GOT3 (cell line): Measurements from ENCODE around the gene PKD1L1.
"Not testable (repeated sequence)": the region's sequence is repeated elsewhere in the genome, so short reads cannot be mapped to it uniquely, and the experiment has no call there.

ENCODE experiments used
- DNase-seq: peaks from one replicate; lab custom pipeline; 2025; ENCODE audit warnings: mixed read lengths; lab: John Stamatoyannopoulos, UW

PKD1L1 gene

DNA sequence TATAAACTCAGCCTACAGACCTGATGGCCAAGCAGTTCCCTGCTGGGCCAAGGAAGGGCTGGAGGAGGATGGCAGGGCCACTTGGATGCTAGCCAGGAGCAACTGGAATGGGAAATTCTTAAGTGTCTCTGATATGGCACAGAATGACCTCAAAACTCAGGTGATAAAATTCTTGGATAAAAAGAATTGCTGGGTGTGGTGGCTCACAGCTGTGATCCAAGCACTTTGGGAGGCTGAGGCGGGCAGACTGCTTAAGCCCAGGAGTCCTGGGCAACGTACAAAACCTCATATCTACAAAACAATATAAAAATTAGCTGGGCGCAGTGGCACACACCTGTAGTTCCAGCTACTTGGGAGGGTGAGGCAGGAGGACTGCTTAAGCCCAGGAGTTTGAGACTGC lies 14.0 kb upstream of the PKD1L1 start:
- DNase-seq, result no peak

DNA sequence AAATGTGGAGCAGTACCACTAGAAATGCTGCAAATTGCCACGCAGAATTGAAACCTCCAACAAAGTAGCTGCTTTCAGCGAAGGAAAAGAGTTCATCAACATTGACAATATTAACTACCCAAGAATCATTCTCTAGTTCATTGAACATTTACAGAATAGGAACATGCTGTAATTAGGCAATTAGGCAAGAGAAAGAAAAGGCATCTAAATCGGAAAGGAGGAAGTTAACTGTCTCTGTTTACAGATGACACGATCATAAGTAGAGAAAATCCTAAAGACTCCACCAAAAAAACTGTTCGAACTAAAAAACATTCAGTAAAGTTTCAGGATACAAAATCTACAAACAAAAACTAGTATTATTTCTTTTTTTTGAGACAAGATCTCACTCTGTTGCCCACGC lies 8.9 kb upstream of the PKD1L1 start:
- DNase-seq, result no peak

DNA sequence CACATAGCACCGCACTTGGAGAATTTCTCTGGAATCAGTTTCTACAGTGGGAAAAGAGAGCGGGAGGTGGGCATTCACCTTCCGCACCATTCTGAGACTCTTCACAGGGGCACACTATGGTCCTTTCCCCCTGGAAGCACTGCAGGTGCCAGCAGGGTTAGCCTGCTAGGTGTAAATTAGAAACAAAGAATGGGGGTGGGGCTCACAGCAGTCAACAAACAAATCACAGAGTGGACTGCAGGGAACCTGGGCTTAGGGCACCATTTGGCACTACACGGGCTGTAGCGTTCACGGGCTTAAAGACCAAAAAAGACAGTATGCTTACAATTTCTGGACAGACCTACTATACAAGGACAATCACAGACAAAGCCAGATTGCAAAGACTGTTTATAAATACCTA lies 8.0 kb upstream of the PKD1L1 start:
- no peak for DNase-seq

DNA sequence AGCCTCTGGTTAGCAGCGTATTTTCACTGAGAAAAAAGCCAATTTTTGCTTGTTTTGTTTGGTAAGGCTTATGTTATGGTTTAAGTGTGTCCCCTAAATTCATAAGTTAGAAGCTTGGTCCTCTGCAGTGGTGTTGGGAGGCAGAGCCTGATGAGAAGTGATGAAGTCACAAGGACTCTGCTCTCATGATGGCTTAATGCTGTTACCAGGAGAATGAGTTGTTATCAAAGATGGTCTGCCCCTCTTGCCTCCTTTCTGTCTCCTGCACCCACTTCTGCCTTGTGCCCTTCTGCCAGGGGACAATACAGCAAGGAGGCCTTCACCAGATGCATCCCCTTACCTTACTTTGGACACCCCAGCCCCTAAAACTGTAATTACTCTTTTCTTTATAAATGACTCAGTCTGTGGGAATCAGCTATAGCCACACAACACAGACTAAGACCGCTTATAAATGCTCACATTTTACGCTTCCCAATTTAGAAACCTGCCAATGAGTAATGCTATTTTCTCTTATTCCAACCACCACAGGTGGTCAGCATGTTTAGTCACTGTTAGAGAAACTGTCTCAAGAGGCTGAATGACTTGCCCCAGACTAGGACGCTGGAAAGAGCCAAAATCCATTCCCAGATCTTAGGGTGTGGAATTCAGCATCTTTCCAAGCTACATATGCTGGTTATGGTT lies 6.1 kb upstream of the PKD1L1 start:
- no peak for DNase-seq

DNA sequence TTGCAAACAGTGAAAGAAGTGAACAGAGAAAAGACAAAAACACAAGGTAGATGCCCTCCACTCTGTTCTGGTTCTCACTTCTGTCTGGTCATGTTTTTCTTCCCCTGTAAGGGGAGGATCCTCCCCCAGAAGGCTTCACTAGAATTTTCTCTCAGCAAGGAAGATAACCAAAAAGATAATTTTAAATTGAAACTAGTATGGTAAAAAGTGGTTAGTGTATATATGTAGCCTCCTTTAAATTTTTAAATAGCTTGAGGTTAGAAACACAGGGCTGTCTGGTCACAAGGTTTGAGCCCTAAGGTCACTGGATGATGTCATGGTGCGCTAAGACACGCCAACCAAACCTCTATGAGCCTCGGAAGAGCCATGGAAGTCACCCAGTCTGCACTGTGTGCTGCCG lies 5.6 kb upstream of the PKD1L1 start:
- no peak for DNase-seq

DNA sequence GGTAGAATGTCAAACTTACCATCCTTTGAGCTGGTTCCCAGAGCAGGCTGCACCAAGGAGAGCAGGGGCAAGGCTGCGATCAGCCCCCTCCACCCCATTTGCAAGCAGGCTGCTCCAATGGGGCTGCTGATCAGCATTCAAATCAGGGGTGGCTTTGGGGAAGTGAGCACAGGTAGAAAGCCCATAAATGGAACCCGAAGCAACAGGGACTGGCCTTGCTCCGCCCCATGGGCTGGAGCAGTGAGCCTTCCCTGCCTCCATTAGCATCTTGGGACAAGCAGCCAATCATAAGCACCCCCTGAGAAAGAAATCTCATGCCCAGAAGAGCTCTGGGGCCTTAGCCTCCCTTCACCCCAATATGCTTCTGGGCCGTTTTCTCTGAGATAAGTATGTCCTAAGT lies 4.0 kb upstream of the PKD1L1 start:
- no peak for DNase-seq

DNA sequence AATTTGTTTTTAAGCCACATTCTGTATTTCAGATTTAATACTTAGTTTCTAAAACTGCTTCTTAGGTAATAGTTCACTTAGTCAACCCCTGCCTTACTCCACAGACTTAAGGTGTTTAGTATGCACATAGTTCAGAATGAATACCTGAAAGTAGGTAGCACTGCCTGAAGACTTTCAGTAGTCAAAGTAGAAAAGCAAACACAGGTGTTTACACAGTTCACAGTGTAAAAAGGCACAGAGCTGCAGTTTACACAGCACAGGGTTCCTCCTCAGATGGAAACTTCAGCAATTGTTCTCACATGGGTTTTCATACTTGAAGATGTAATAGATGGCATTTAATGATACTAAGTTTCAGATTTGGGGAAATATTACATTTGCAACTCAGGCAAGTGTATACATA lies 3.1 kb upstream of the PKD1L1 start:
- DNase-seq, result no peak

DNA sequence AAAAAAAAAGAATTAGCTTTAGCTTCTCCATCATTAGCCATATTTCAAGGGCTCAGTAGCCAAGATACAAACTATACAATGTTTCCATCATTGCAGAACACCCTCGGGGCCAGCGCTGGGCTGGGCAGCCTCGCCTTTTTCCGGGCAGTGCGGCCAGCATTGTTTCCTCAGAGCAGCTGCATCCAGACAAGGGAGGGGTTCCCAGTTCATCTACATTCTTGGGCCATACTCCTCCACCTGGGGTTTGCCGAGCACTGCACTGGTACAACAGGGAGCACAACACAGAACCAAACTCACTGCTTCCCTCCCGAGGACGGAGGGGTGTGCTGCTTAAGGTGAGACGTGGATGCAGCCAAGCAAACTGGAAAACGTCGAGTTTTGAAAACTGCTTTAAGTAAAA lies 2.4 kb upstream of the PKD1L1 start:
- no peak for DNase-seq

DNA sequence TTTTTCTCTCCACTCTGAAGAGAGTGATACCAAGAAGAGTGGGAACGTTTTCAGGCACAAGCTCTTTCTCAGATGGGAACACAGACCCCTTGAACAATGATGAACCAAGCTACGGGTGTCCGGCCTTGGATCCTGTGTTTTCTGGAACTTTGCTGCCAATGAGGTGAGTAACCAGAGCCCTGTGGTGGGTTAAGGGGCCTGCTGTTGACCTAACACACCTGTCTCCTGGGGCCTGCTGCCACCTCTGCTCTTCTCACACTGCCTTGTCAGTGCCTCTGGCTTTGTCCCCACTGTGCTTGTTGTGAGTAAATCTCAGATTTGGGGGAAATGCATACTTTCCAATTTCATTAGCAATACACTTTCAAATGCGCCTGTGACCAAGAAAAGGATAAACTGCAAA lies 1.4 kb upstream of the PKD1L1 start:
- DNase-seq, result no peak

DNA sequence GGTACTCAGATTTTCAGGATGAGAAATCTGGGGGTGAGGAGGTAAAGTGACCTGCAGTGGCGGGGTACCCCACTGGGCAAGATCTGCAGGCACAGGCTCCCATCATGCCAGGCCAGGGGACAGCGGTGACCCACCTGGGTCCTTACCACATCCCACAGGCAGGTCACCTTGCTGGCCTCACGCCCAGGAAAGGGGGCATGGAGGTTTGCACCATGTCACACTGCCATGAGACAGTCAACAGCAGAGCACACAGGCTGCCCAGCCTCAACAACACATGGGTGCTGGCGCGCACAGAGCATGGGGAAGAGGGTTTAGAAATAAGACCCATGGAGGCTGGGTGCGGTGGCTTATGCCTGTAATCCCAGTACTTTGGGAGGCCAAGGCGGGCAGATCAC lies 914 bp downstream of the PKD1L1 start:
- DNase-seq, result no peak

DNA sequence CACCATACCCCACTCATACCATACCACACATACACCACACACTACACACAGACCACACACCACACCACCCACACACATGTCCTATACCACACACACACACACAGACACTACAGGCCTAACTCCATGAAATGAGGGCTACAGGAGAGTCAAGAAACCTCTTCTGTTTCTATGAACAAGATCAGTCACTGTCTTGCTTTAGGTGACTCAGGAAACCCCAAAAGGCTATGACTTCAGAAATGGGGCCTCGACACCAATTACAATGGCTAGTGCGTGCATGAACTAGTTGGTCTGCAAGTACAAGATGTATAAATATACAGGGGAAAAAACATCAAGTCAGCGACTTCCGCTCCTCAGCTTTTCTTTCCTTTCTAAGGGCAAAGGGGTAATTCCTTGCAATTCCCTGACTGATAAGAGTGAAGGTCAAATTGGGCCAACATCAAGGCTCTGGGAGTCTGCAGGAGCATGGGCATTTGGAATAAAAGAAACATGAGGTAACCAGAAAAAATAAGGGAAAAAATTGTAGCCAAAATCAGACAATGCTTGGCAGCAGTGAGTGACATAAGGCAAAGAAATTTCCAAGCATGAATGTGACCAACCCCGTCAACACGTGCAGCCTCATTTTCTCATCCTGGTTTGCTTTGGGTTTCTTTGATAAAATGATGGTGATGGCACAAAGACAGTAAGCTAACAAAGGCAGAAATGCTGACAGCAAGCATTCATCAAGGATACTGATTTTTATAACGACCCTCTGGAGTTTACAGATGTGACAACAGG lies 1.5 kb downstream of the PKD1L1 start:
- no peak for DNase-seq

DNA sequence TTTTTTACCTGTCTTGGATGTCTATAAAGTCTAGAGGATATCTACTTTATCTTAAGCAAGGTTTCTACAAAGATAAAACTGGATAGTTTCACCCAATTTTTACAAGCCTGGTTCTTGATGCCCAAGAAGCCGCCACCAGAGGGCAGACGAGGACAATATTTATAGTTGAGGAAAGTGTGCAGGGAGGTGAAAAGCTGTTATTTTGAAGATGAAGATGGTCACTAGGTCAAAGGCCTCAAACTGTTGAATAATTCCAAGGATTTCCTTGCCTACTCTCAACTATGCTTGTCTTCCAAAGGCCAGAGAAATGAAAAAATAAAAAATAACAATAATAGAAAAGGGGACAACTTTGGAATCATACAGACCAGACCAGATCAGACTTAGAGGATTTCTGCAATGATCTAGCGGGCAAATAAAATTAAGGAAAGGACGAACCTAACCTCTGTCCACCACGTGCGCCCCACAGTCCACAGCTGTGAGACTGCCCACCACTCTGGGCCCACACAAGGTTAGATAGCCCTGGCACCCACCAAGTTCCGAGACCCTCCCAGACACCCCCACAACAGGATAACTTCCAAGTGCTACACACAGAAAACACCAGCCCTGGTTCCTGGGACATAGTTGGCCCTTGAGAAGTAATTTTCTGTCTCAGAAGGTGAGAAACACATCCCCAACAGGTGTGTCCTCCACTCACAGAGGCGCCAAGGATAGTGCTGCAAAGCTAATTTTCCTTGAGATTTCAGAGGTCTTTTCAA lies 2.8 kb downstream of the PKD1L1 start:
- DNase-seq, result no peak

DNA sequence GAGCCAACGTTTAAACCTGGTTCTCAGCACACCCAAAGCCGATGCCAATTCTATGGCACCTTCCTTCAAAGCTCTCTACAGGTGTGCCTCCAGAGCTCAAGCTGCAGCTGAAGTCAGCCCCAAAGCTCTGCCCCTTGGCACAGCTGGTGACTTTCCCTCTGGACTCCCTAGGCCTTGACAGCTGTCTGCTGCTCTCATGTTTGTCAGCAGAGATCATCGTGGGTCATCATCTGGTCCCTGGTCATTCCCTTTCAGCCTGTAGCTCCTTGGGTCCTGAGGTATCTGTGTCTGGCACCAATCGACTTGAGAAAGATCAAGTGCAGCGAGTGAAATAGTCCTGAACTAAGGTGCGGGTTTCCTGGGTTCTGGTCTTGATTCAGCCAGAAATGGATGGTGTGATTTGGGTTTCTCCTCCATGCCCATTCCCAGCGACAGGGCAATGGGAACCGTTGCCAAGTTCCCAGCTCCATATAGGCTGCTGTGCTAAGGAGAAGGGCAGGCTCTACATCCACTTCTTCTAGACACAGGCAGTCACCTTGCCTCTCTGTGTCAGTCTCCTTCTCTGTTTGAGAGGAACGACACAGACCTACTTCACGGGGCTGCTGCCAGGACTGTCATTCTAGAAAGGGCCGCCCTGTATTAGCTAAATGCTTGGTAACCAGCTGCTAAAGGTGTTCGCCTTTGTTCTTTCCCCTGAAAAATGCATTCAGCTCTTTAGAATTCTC lies 3.6 kb downstream of the PKD1L1 start:
- DNase-seq, result no peak

DNA sequence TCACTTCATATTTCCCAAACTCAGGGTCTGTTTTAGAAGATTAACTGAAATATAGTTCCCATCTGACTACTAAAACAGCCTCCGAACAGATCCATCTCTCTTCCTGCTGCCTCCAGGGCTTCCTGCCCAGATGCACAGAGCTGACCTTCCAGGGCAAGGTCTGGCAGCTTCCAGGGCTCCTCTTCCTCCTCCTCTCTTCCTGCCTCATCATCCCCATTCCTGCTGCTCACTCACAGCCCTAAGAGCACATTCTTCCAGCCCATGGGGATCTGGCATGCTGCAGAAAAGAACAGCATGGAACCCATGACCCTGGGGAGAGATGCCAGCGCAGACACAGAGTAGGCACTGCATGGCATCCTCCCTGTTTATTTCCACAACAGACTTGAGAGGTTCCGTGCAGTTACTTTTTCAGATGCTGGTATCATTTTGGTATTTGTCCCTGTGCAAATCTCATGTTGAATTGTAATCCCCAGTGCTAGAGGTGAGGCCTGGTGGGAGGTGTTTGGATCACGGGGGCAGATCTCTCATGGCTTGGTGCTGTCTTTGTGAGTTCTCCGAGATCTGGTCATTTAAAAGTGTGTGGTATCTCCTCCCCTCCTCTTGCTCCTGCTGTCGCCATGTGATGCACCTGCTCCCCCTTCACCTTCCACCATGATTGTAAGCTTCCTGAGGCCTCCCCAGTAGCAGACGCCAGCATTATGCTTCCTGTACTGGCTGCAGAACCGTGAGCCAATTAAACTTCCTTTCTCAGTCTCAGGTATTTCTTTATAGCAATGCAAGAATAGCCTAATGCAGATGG lies 4.4 kb downstream of the PKD1L1 start:
- no peak for DNase-seq

DNA sequence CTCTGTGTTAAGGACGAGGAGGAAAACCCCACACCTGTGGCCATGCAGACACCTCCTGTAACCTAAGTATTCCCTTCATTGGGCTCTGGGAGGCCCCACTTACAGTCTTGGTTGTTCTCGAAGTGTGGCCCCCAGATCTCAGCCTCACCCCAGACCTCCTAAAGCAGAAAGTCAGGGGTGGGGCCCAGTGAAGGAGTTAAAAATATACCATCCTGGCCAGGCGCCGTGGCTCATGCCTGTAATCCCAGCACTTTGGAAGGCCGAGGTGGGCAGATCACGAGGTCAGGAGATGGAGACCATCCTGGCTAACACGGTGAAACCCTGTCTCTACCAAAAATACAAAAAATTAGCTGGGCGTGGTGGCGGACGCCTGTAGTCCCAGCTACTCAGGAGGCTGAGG lies 5.6 kb downstream of the PKD1L1 start:
- not testable (repeated sequence) for DNase-seq

DNA sequence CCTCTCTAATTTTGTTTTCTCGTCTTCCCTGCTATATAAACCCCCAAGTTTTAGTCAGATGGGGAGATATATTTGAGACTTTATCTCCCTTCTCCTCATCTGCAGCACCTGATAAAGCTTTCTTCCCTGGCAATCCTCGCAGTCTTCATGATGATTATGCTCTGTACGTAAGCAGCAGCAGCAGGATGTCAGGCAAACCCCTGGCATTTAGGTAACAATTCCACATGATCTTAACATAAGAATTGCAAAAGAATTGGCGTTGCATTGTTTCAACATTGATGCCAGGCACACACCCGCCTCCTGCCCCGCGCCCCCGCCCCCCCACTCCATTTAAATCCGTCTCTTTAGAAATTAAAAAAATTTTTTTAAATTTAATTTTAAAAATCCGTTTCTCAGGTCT lies 6.1 kb downstream of the PKD1L1 start:
- no peak for DNase-seq

DNA sequence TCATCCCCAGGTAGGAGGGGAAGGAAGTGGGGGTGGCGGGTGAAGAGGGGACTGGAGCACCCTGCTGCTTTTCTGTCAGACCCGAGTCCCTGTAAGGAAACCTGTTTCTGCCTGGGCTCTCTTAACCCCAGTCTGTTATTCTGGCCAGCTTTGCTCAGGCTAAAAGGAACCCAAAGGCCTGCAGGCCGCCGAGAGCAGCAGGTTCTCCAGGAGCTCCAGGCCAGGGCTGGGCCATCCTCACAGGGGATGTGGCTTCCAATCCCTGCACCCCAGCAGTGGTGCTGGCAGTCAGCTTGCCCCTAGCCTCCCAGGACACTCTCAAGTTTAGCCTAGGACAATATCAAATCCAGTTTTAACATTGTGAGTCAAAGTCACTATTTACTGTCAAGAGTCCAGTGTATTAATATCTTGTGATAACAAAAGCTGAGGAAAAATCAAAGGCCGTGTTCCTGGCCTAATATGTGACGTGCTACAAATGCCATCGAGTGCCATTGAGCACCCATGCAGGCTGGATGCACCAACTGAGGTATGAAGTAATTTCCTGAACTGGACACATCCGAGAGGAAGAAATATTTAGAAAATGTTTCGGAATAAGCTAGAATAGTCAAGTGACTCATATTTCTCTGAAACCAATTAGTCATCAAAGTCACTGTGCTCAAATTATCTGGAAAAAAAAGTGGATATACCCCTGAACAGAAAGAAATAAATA lies 7.0 kb downstream of the PKD1L1 start:
- no peak for DNase-seq

DNA sequence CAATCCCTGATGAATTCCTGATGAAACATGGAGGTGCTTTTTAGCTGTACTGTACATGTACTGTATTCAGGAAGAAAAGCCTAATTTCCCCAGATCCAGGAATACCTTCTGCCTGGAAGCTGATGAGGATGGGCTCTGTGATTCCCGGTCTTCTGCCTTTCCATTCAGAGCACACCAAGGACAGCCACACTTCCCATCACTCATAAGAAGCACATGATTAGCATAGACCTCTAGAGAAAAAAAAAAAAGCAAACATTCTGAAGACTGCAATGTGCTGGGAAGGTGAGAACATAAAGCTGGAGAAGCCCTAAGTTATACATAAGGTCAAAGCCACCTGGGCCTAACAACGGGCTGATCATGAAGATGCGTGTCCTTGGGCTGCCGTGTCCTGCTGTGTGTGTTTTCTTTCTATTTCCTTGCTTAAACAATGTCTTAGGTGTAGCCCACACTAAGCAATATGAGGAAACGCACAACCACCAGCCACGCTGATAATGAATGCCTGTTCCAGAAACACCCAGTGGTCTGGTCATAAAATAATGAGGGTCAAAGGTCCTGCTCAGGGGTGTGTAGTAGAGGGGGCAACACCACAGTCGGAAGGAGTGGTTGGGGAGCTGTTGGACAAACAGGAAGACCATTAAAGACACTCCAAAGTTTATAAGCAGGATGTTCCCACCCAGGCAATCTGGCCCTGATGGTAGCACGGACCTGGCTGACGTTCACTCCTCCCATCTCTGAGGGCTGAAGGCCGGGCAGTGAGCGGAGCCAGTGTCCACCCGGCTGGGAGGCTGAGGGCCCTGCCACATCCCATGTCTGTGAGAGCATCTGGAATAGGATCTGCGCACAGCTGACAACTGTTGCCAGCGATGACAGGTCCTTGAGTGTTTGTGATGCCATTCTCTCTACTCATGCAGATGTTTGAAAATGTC lies 7.9 kb downstream of the PKD1L1 start:
- no peak for DNase-seq

DNA sequence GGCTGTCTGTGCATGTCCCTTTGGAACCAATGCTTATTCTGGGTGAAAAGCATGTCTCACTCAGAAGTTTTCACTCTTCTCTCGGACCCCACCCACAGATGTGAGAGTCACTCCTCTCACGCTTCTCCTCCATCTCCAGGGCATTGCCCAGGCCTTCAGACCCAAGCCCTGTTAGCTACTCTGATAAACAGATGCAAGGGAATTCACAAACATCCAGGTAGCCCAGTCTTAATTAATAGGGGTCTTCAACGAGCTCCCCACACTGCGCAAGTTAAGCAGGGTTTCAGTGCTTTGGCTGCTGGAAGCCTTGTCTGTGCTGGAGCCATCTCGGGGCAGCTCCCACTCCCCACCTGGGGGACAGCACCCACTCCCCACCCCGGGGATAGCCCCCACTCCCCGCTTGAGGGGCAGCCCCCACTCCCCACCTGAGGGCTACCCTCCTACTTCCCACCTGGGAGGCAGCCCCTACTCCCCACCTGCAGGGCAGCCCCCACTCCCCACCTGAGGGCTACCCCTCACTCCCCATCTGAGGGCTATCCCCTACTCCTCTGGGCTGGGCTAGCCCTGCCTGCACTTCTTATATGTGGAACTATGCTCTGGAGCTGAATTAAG lies 8.7 kb downstream of the PKD1L1 start:
- no peak for DNase-seq
